GM10266 (cell line): ENCODE data around the gene RAB1B.
A peak's percentile ranks its signal among the peaks of the same experiment; 100 is the strongest.

Experiments
- DNase-seq: peaks from one replicate; pipeline ENCODE4 v3.0.0; 2012; ENCODE audit errors: extremely low spot score
- TF ChIP-seq, protein P1 (sequence below): IDR thresholded peaks from 2 replicates; pipeline ENCODE4 v1.5.1; 2012; ENCODE audit warnings: mild to moderate bottlenecking, low read depth; ENCODE audit not compliant: control insufficient read depth, insufficient read depth; ENCODE audit errors: missing control alignments

Gene RAB1B

DNA sequence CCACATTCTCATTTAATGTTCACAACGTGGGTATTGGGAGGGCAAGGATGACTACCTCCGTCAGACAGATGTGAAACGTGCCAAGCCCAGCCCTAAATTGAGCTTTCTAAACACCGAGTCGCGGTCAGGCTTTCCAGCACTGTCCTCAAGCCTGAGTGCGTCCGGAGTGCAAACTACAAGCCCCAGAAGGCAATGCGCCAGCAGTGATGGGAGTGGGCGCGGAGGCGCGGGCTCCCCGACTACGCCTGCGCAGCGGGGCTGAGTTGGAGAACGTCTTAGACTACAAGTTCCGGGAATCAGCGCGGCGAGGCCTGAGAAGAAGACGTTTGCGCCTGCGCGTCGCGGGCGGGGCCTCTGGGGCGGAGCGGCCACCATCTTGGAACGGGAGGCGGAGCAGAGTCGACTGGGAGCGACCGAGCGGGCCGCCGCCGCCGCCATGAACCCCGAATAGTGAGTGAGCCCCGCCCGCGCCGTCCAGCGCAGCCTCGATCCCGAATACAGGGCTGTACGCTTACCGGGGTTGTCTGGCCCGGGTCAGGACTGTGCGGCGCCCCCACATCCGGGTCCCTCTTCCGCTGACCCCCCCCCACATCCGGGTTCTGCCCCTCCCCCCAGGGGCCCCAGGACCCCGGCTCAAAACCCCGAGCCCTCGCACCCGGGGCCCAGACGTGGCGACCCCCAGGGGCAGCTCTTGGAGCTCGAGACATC is at the start of gene RAB1B:
Gene RAB1B (plus strand): TSS at position 396 of the 708 bp plus-strand sequence. CDS start 41 bp downstream, at position 437.
- peak; percentile 99 for DNase-seq
- TF ChIP-seq, protein P1, sequence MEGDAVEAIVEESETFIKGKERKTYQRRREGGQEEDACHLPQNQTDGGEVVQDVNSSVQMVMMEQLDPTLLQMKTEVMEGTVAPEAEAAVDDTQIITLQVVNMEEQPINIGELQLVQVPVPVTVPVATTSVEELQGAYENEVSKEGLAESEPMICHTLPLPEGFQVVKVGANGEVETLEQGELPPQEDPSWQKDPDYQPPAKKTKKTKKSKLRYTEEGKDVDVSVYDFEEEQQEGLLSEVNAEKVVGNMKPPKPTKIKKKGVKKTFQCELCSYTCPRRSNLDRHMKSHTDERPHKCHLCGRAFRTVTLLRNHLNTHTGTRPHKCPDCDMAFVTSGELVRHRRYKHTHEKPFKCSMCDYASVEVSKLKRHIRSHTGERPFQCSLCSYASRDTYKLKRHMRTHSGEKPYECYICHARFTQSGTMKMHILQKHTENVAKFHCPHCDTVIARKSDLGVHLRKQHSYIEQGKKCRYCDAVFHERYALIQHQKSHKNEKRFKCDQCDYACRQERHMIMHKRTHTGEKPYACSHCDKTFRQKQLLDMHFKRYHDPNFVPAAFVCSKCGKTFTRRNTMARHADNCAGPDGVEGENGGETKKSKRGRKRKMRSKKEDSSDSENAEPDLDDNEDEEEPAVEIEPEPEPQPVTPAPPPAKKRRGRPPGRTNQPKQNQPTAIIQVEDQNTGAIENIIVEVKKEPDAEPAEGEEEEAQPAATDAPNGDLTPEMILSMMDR: no peak

DNA sequence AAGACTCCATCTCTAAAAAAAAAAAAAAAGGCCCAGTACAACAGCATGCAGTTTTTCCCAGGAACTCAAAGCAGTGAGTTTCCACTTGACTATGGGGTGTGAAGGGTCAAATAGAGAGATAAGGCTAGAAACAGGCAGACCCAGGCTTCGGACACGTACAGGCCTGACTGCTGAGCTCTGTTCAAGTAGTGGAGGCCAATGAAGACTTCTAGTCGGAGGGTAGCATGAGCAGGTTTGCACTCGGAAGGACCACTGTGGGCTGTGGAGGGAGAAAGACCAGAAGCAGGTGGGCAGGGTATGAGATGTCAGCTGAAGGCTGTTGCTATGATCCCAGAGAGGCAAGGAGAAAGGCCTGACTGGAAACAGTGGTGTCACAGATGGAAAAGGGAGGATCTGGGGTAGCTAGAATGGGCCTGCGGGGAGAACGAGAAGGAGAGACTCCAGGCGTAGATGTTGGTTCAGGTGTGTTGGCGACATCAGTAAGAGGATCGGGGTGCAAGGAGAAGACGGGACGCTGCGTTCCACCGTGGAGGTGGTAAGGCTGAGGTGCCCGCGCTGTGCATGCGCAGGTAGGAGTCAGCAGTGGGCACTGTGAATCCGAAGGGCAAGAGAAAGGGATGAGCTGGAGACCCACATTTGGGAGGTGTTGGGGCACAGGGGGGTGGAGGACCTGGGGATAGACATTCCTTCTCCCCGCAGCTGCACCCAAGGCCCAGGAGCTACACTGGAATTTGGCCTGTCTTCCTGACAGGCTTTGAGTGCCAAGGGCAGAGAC is 49.4 kb upstream of the RAB1B start:
- TF ChIP-seq, protein P1: no peak
- DNase-seq: no peak

DNA sequence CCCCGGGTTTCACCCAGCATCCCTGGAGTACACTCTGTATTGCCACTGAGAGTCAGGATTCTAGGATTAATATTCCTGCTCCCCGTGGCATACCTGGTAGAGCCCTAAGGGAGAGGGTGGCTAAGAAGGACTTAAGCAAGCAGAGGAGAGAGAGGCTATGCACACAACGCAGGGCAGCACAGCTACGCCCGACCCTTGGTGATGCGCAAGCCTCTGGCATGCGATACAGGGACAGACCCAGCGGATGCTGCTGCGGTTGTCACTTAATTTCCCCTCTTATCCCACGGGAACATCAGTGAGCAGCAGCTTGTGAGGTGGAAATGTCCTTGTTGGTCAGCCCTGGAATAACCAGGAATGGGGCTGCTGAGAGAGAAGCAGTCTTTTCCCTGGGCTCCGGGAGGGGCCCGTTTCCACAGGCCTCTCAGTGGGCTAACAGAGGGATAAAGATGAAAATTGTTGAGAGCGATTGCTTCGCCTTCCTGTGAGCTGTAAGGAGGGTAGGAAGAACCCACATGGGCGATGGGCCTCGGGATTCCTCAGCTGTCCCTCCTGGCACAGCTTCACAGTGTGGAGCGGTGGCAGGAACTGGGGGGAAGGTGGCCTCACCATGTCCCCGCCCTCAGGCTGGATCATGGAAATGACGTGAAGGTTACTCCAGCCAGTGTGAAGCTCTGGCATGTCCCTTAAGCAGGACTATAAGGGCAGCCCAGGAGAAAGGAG is 48.4 kb upstream of the RAB1B start:
- TF ChIP-seq, protein P1: no peak
- DNase-seq: no peak

DNA sequence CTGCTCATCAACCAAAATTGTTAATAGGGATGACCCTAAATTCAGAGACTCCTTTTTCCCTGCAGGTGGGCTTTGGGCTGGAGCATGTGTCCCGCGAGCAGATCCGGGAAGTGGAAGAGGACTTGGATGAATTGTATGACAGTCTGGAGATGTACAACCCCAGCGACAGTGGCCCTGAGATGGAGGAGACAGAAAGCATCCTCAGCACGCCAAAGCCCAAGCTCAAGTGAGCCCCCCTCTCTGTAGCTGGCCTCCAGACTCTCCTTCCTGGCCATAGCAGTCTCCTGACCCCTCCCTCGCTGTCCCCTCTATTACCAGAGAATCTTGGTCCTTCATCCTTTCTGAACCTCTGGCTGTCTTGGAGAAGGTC is 47.9 kb upstream of the RAB1B start:
- TF ChIP-seq, protein P1: no peak
- no peak for DNase-seq

DNA sequence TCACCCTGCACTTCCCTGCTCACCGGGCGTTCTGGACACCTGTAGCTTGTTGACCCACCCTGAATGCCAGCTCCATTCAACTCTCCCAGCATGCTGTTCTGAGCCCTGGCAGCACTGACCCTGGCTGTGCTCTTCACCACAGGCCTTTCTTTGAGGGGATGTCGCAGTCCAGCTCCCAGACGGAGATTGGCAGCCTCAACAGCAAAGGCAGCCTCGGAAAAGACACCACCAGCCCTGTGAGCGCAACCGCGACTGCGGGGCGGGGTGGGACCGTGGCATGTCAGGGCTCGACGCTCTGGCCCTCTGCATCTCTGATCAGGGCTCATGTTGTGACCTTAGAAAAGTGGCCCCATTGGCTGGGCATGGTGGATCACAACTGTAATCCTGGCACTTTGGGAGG is 47.4 kb upstream of the RAB1B start:
- DNase-seq: no peak

DNA sequence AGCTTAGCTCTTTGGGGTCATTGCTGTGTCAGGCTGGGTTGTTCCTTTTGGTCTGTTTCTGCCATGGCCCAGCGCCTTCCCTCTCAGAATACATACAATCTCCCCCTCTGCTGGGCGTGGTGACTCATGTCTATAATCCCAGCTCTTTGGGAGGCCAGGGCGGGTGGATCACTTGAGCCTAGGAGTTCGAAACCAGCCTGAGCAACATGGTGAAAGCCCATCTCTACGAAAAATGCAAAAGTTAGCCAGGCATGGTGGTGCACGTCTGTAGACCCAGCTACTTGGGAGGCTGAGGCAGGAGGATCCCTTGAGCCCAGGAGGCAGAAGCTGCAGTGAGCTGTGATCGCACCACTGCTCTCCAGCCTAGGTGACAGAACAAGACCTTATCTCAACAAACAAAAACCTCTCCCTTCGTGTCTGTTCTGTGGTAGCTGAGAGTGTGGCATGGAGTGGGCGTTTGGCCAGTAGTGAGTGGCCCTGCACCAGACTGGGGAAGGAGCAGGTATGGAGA is 46.7 kb upstream of the RAB1B start:
- no peak for DNase-seq

More for the DNA sequence above, 47.4 kb upstream of the RAB1B start:
- TF ChIP-seq, protein P1: no peak

More for the DNA sequence above, 46.7 kb upstream of the RAB1B start:
- TF ChIP-seq, protein P1: peak; percentile 29
